Endothelial cell of umbilical vein (primary cell): ENCODE measurements around the gene ZNF888. TPM values are rescaled to one million over a fixed set of nuclear protein-coding genes. Genes with fewer than 3 reads are reported as not detected.
"Not testable (repeated sequence)": the region's sequence is repeated elsewhere in the genome, so short reads cannot be mapped to it uniquely, and the experiment has no call there.

Experiments
- BruUV-seq: library from RNA; stranded (reverse); fragments of 400-500 nt; replicated peaks from 2 replicates; lab custom pipeline; 2021; lab: Mats Ljungman, UMichigan
- CTCF ChIA-PET: fragments of 300-600, 350-600 bp; sonication (Branson Sonifier 250); formaldehyde crosslinking; loops from one replicate; lab custom pipeline; 2021; ENCODE audit warnings: antibody characterized with exemption, inconsistent platforms; lab: Charles Lee
- POLR2A ChIA-PET: fragments of 300-600, 350-600 bp; sonication (Branson Sonifier 250); formaldehyde crosslinking; loops from one replicate; lab custom pipeline; 2021; ENCODE audit warnings: antibody characterized with exemption, inconsistent platforms; lab: Charles Lee
- DNase-seq: peaks from one replicate; pipeline ENCODE4 v3.0.0-alpha.2; 2011; ENCODE audit warnings: low read depth, low spot score
- FAIRE-seq: peaks from 2 replicates; lab custom pipeline; 2011; peaks lifted over from hg19 to GRCh38; lab: Jason Lieb, UNC
- H2AFZ ChIP-seq: 2 replicates; pipeline ENCODE4 v1.6.0; 2012; ENCODE audit warnings: low read depth, low read length, control low read depth, inconsistent platforms
- H3K27ac ChIP-seq: 2 replicates; pipeline ENCODE4 v1.5.1; 2011; ENCODE audit warnings: low read depth, mild to moderate bottlenecking, control low read depth, low read length, moderate library complexity; ENCODE audit not compliant: insufficient read depth
- H3K27me3 ChIP-seq, 2 experiments: 2 replicates each; pipeline versions ENCODE4 v1.6.0 to v1.6.1; 2011; ENCODE audit warnings: low read length in 2 of 2, mixed read lengths in 1 of 2; ENCODE audit not compliant: control insufficient read depth in 2 of 2, insufficient read depth in 2 of 2
- H3K36me3 ChIP-seq, 2 experiments: 2 replicates in 1 of 2; 3 replicates in 1 of 2; pipeline ENCODE4 v1.5.1; 2011; ENCODE audit warnings: low read length in 2 of 2, mild to moderate bottlenecking in 1 of 2, moderate library complexity in 1 of 2; ENCODE audit not compliant: control insufficient read depth in 2 of 2, insufficient read depth in 2 of 2; ENCODE audit errors: extremely low read depth in 1 of 2
- H3K4me1 ChIP-seq: 3 replicates; pipeline ENCODE4 v1.5.1; 2011; ENCODE audit warnings: mild to moderate bottlenecking, low read length; ENCODE audit not compliant: control insufficient read depth, insufficient read depth; ENCODE audit errors: extremely low read depth
- H3K4me2 ChIP-seq: 2 replicates; pipeline ENCODE4 v1.6.1; 2011; ENCODE audit warnings: low read length, control low read depth, mixed read lengths; ENCODE audit not compliant: insufficient read depth
- H3K4me3 ChIP-seq, 3 experiments: fragments of 200-600 bp in 1 of 3; sonication (generic), shearing (Covaris generic) in 1 of 3; replicated peaks in 1 of 3; 2 replicates each; pipeline ENCODE4 v1.5.1; 2011 to 2016; ENCODE audit warnings: control low read depth in 3 of 3, low read length in 3 of 3, mild to moderate bottlenecking in 2 of 3, inconsistent platforms in 1 of 3, low read depth in 1 of 3, moderate library complexity in 1 of 3; ENCODE audit not compliant: insufficient read depth in 1 of 3
- H3K79me2 ChIP-seq: 2 replicates; pipeline ENCODE4 v1.6.0; 2012; ENCODE audit warnings: low read length, inconsistent platforms; ENCODE audit not compliant: control insufficient read depth, insufficient read depth
- H3K9ac ChIP-seq: replicated peaks from 2 replicates; pipeline ENCODE3; 2011; ENCODE audit warnings: low read length, control low read depth; ENCODE audit not compliant: insufficient read depth; ENCODE audit errors: extremely low read depth
- H3K9me1 ChIP-seq: replicated peaks from 3 replicates; pipeline ENCODE4 v1.6.0; 2011; ENCODE audit warnings: mild to moderate bottlenecking, low read length; ENCODE audit not compliant: control insufficient read depth, insufficient read depth; ENCODE audit errors: extremely low read depth
- H3K9me3 ChIP-seq: replicated peaks from 2 replicates; pipeline ENCODE4 v1.5.1; 2012; ENCODE audit warnings: low read length, inconsistent platforms; ENCODE audit not compliant: control insufficient read depth, insufficient read depth
- H4K20me1 ChIP-seq: replicated peaks from 2 replicates; pipeline ENCODE3; 2011; ENCODE audit warnings: mild to moderate bottlenecking, low read length; ENCODE audit not compliant: control insufficient read depth, insufficient read depth; ENCODE audit errors: extremely low read depth
- EZH2 ChIP-seq: IDR thresholded peaks from 2 replicates; pipeline ENCODE4 v1.6.1; 2012; ENCODE audit warnings: borderline replicate concordance, low read depth, mild to moderate bottlenecking, moderate library complexity, low read length, inconsistent platforms; ENCODE audit not compliant: severe bottlenecking
- FOS ChIP-seq: IDR thresholded peaks from 2 replicates; pipeline ENCODE4 v1.6.1; 2011; ENCODE audit warnings: mild to moderate bottlenecking, low read length, moderate library complexity, borderline replicate concordance; ENCODE audit not compliant: insufficient read depth
- GATA2 ChIP-seq: IDR thresholded peaks from 2 replicates; pipeline ENCODE4 v1.7.0; 2011; ENCODE audit warnings: low read depth, mild to moderate bottlenecking, moderate library complexity, mixed read lengths, low read length; ENCODE audit not compliant: insufficient read length, insufficient read depth
- JUN ChIP-seq: IDR thresholded peaks from 2 replicates; pipeline ENCODE4 v1.6.1; 2011; ENCODE audit warnings: borderline replicate concordance, low read depth; ENCODE audit not compliant: insufficient read length, insufficient read depth
- MYC ChIP-seq: IDR thresholded peaks from one replicate; pipeline ENCODE4 v1.6.1; 2011; ENCODE audit warnings: mild to moderate bottlenecking, low read depth, low read length
- dilution Hi-C: fragments of 300-500 bp; cut with MboI; formaldehyde crosslinking; loops from one replicate; pipeline ENCODE4 v1.15.0; 2019; ENCODE audit warnings: low sequenced_read_pairs; ENCODE audit not compliant: extremely low pct_ligation_motif_present
- intact Hi-C: fragments of 100-400 bp; cut with micrococcal nuclease; formaldehyde crosslinking; loops from one replicate; pipeline ENCODE4 v1.10.0; 2022
- polyA plus RNA-seq, 4 experiments: library from polyadenylated mRNA; depleted of rRNA in 3 of 4; stranded (reverse) in 3 of 4; unstranded in 1 of 4; fragments of >200 nt; gene quantifications; 2 replicates each; pipeline versions ENCODE4 v1.2.1 to v1.2.3, GENCODE V29; 2011 to 2012; ENCODE audit warnings: missing spikeins in 1 of 4
- total RNA-seq: library from RNA; stranded (reverse); gene quantifications from 2 replicates; pipeline ENCODE4 v1.2.3, GENCODE V29; 2021
- TF ChIP-seq, protein P1 (sequence below), 2 donors: IDR thresholded peaks; 1 replicate in 1 of 2; 2 replicates in 1 of 2; pipeline ENCODE4 v1.5.1; 2011; ENCODE audit warnings: low read length in 2 of 2, mild to moderate bottlenecking in 2 of 2, moderate library complexity in 2 of 2, control low read depth in 1 of 2, inconsistent platforms in 1 of 2, low read depth in 1 of 2; ENCODE audit not compliant: insufficient read depth in 1 of 2; ENCODE audit errors: extremely low read depth in 1 of 2

The ZNF888 gene
- total and polyA plus RNA-seq, 2 donors (not counting 3 experiments of a cell fraction or from before 2014, with no cell fraction given), result 0.72 to 3.9 TPM

DNA sequence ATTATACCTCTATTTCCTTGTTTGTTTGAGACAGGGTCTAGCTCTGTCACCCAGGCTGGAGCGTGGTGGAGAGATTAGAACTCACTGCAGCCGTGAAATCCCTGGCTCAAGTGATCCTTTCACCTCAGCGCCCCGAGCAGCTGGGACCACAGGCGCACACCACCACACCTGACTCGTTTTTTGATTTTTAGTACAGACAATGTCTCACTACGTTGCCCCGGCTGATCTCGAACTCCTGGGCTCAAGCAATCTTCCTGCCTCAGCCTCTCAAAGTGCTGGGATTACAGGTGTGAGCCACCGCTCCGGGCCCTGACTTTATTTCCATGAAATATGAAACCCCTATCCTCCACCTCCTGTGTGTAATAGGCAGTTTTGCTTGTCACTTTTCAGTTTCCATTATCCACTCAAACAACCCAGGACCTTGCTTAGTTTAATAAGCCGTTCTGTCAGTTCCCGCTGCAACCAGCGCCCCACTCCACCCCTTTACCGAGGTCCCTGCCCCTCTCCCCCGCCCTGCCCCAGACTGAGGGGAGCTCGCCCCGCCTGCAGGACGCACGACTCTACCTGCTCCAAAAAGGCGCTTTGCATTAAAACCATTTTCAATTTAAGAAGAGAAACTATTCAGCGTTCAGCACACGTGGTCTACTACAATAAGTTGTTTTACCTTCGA, 22.6 kb upstream of the ZNF888 start:
- Histone ChIP-seq H4K20me1 (no peaks in the 10 kb centered on the region), H3K27ac (no peak overlapping the region), H3K9me3 (peaks cover 3% of the 10 kb centered on the region), H3K27me3 (no peaks in the 10 kb centered on the region), H3K4me2 (no peak overlapping the region), H2AFZ (no peak overlapping the region), H3K4me1 (no peaks in the 10 kb centered on the region), H3K9me1 (no peaks in the 10 kb centered on the region), H3K4me3 (no peak overlapping the region), H3K36me3 (peaks cover 0 to 2% of the 10 kb centered on the region in 2 experiments), H3K79me2 (no peaks in the 10 kb centered on the region), H3K9ac (no peak overlapping the region)
- no peak for FAIRE-seq
- CTCF ChIA-PET, result no interaction called here
- intact Hi-C loops, result no loop called here
- POLR2A ChIA-PET, result no interaction called here
- dilution Hi-C loops, result no loop called here
- TF ChIP-seq JUN, result no peak
- no peak for TF ChIP-seq EZH2
- TF ChIP-seq GATA2, result no peak
- TF ChIP-seq, protein P1, sequence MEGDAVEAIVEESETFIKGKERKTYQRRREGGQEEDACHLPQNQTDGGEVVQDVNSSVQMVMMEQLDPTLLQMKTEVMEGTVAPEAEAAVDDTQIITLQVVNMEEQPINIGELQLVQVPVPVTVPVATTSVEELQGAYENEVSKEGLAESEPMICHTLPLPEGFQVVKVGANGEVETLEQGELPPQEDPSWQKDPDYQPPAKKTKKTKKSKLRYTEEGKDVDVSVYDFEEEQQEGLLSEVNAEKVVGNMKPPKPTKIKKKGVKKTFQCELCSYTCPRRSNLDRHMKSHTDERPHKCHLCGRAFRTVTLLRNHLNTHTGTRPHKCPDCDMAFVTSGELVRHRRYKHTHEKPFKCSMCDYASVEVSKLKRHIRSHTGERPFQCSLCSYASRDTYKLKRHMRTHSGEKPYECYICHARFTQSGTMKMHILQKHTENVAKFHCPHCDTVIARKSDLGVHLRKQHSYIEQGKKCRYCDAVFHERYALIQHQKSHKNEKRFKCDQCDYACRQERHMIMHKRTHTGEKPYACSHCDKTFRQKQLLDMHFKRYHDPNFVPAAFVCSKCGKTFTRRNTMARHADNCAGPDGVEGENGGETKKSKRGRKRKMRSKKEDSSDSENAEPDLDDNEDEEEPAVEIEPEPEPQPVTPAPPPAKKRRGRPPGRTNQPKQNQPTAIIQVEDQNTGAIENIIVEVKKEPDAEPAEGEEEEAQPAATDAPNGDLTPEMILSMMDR (IDR thresholded peaks at IDR 0.05; ENCODE audit: extremely low read depth in 1 of 2, insufficient read depth in 1 of 2, low read depth in 1 of 2, low read length in 2 of 2), result no peak
- no peak for TF ChIP-seq FOS
- no peak for TF ChIP-seq MYC
- no TSS peak for BruUV-seq
- DNase-seq, result no peak

DNA sequence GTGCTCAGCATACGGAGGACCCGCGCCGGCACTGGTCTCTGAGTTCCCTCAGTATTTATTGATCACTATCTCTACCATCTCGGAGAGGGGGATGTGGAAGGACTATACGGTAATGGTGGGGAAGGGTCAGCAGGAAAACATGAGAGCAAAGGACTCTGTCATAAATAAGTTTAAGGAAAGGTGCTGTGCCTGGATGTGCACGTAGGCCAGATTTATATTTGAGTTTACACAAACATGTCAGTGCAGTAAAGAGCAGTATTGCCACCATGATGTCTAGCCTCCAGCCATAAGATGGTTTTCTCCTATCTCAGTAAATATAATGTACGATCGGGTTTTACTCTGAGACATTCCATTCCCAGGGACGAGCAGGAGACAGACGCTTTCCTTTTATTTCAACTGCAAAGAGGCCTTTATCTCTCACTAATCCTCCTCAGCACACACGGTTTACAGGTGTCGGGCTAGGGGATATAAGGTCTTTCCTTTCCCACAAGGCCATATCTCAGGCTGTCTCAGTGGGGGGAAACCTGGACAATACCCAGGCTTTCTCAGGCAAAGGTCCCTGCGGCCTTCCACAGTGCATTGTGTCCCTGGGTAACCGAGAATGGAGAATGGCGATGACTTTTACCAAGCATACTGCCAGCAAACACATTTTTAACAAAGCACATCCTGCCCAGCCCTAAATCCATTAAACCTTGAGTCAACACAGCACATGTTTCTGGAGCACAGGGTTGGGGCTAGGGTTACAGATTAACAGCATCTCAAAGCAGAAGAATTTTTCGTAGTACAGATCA, 21.7 kb upstream of the ZNF888 start:
- H3K9me1 ChIP-seq, H3K9me3 ChIP-seq, H2AFZ ChIP-seq, H3K4me3 ChIP-seq, H3K27me3 ChIP-seq, H3K9ac ChIP-seq, H3K27ac ChIP-seq, H3K79me2 ChIP-seq, dilution Hi-C loops, DNase-seq, H3K36me3 ChIP-seq, BruUV-seq, H3K4me1 ChIP-seq, CTCF ChIA-PET, H4K20me1 ChIP-seq, FAIRE-seq, POLR2A ChIA-PET, H3K4me2 ChIP-seq: not testable (repeated sequence)
- intact Hi-C loops, result loop anchor here (5.0 kb wide), 2 partner anchors 88 to 142 kb away; partner anchors contain the start of gene ZNF468
